Stimulated activated CD4-positive, alpha-beta T cell treated with anti-CD3 and anti-CD28 coated beads, Interleukin-2, amount 100 ng/mL, for 4 hours (primary cell): ENCODE data around the gene RASL12.
"Not testable (repeated sequence)": the region's sequence is repeated elsewhere in the genome, so short reads cannot be mapped to it uniquely, and the experiment has no call there.

Experiments used
- DNase-seq: peaks from one replicate; pipeline ENCODE4 v3.0.0-alpha.2; 2020; ENCODE audit warnings: low read depth

RASL12 gene

GRCh38 chr15:65075607-65076395, 8.0 kb upstream of the RASL12 start:
- not testable (repeated sequence) for DNase-seq

- not testable (repeated sequence) for DNase-seq
Measured at GRCh38 chr15:65074946-65075345, 7.2 kb upstream of the RASL12 start.

- no peak for DNase-seq
Measured at GRCh38 chr15:65072617-65073016, 4.8 kb upstream of the RASL12 start.

DNA sequence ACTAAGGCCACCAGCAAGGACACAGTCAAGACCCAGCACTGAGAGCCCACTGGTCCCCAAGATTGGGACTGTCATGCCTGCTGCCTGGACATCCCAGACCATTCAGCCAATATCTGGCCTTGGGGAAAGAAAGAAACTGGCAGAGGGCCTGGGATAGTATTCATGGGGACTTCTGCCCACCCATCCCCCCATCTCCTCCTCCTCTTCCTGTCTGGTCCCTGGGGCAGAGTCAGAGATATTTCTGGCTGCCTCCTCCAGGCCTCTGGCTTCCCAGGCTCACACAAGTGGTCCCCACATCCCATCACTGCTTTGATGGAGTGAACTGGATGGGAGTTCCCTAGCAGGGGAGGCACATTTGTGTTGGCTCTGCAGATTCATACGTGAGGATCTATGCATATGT, 4.2 kb upstream of the RASL12 start:
- no peak for DNase-seq

GRCh38 chr15:65071381-65071811, 3.6 kb upstream of the RASL12 start:
- no peak for DNase-seq

GRCh38 chr15:65069779-65070546, 2.2 kb upstream of the RASL12 start:
- no peak for DNase-seq

DNA sequence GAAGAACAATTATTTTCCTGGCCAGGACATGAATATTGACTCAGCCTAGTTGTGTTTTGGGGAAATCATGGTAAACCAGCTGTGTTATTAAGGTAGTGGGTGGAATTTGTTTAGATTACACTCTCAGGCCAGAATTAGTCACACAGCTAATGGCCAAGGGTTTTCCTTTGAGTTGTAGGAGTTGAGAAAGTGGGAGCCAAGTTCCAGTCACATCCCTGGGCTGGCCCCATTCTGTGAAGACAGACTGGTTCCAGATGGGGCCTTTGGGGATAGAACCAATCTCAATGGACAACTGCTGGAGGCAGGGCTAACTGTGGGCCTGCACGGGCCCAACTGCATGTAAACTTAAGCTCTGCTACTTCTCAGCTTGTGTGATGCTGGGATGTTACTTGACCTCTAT, 1.4 kb upstream of the RASL12 start:
- no peak for DNase-seq

DNA sequence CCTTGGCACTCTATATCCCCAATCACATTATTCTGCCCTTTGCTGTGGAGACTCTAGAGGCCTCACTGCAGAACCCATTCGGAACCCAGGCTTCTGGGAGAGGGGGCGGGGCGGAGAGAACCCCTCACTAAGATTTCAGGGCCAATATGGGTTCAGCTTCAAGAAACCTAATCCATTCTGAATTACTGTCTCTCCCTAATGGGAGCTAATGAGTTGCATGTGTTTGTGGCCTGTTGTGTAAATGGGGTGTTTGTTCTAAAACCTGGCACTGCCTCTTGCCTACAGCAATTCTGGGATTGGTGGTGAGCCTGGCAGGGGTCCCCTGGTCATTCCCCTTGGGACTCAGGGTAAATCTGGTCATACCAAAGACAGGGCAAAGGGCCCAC, 605 bp upstream of the RASL12 start:
- DNase-seq = no peak

DNA sequence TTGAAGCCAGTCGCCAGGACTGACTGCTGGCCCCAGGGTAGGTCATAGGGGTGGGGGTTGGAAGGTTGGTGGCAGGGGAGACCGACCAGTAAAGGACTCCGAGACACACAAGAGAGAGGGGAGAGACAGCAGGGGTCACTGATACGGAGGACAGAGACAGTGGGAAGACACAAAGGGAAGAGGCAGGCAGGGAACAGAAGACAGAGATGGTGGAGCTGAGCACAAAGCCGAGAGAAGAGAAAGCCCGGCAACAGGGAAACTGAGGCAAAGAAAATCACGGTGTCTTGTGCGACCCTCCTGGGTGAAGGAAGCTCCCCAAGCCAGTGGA, 510 bp downstream of the RASL12 start:
- no peak for DNase-seq

- no peak for DNase-seq
Measured at GRCh38 chr15:65066635-65067316, 1.0 kb downstream of the RASL12 start.

- DNase-seq = no peak
Measured at GRCh38 chr15:65066001-65066634, 1.7 kb downstream of the RASL12 start.

DNA sequence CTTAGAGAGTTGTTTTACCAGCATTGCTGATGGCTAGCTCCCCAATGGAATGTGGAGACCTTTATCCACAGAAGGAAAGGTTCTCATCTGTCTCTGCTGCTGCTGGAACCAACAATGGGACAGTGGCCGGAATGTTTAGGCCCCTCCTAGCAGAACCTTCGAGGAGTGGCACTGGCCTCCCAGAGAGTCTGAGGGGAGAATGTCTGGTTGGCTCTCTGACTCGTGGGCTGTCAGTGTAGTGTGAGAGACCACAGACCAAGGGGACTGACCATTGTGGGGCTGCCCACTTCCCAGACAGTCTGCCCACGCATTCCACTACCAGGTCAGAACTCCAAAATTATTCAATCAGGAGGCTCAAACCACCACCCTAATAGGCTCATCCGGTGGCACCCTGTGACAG, 5.1 kb downstream of the RASL12 start:
- no peak for DNase-seq

GRCh38 chr15:65062061-65062460, 5.7 kb downstream of the RASL12 start:
- DNase-seq = no peak

DNA sequence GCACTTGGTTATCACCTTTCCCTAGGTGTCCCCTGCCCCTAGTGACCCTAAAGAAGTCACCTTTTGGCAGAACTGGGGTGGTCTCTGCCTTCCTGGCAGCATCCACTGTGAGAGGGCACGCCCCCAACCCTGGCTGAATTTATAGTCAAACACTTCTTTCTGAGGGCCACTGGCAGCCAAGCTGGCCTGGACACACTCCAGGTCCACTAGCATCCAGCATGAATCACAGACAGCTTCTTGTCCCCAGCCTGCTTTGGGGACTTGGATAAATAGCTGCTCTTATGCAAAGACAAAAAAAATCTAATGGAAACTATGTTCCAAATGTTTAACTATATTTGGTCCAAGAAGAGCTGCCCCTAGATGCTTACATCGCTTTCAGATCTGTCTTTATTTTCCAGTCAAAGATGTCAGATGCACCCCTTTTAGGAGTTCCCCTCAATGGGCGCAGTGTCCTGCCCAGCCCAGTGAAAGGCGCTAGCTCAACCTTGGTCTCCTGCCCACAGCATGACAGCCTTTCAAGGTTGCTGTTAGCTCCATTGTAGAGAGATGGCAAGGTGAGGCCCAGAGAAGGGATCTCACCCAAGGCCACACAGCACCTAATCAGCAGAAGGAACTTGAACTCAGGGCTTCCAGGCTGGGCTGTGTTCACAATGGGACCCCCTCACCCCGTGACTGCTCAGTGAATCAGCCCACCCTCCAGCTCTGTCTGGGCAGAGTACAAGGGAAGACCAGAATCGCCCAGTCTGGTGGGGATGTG, 7.0 kb downstream of the RASL12 start:
- DNase-seq = no peak

DNA sequence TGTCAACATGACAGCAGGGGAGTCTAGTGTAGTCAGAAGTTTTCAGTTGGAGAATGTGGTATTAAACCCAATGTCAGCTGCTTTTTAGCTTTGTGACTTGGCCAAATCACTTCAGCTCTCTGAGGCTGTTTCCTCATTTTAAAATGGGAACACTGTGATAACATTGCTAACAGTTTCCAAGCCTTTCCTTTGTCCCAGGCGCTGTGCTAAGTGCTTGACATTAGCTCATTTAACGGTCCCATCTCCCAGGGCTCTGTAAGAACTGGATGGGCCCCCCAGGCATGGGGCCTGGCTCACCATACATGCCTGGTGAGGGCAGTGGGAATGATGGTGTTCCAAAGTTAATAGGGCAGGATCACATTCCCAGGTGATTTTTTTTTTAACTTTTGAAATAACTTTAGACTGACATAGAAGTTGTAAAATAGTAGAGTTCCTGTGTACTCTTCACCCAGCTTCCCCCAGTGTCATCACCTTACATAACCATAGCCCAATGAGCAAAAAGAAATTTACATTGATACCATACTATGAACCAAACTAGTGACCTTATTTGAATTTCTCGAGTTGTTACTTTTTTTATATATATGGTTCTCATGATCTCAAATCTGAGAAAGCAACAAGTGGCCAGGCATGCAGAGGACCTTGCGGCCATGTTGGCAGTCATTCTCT, 7.7 kb downstream of the RASL12 start:
- DNase-seq = no peak

DNA sequence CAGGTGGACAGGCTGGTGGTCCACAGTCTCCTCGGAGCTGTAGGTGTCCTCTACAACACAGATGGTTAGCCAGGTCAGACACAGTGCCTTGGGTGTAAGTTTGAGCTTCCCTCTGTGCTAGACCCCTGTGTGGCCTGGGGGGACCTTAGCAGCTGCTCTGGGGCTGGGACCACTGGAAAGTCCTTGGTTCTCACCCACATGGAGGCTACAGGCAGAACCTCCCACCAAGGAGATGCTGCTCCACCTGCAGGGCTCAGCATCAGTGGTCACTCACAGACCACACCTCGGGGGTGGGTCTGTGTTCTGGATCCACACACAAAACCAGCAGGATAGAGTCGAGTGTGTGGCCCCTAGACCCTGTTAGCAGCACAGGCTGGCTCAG, 8.4 kb downstream of the RASL12 start:
- no peak for DNase-seq

GRCh38 chr15:65058394-65059368, 9.1 kb downstream of the RASL12 start:
- no peak for DNase-seq

GRCh38 chr15:65057549-65057940, 10.2 kb downstream of the RASL12 start:
- DNase-seq = no peak

- no peak for DNase-seq
Measured at GRCh38 chr15:65056868-65057548, 10.8 kb downstream of the RASL12 start.

- DNase-seq = no peak
Measured at GRCh38 chr15:65056106-65056505, 11.7 kb downstream of the RASL12 start.
